OCI-LY7 (cell line): Measurements from ENCODE around the gene NRXN2. TPM values are rescaled to one million over a fixed set of nuclear protein-coding genes. Genes with fewer than 3 reads are reported as not detected.

Experiments
- BruUV-seq: library from RNA; stranded (reverse); fragments of 400-500 nt; replicated peaks from 2 replicates; lab custom pipeline; 2021; lab: Mats Ljungman, UMichigan
- CTCF ChIA-PET: fragments of 300-600 bp; sonication (Branson Sonifier 250); formaldehyde crosslinking; loops from one replicate; lab custom pipeline; 2022; ENCODE audit warnings: antibody characterized with exemption; ENCODE audit not compliant: unreplicated experiment; lab: Charles Lee
- POLR2A ChIA-PET: fragments of 300-600 bp; sonication (Branson Sonifier 250); formaldehyde crosslinking; loops from one replicate; lab custom pipeline; 2022; ENCODE audit warnings: antibody characterized with exemption; lab: Charles Lee
- DNase-seq: peaks from one replicate; pipeline ENCODE4 v3.0.0-alpha.2; 2015; ENCODE audit warnings: low spot score
- H2AFZ ChIP-seq: fragments of 200-600 bp; sonication (generic), shearing (Covaris generic); 2 replicates; pipeline ENCODE4 v1.6.1; 2014; ENCODE audit warnings: mild to moderate bottlenecking, antibody characterized with exemption, low read length, moderate library complexity
- H3K27ac ChIP-seq: fragments of 200-600 bp; sonication (generic); 2 replicates; pipeline ENCODE4 v1.5.1; 2014; ENCODE audit warnings: mixed run types, low read depth, mild to moderate bottlenecking, moderate library complexity, low read length, inconsistent platforms; ENCODE audit not compliant: poor library complexity, severe bottlenecking
- H3K36me3 ChIP-seq: fragments of 200-600 bp; sonication (generic); 2 replicates; pipeline ENCODE4 v1.6.1; 2014; ENCODE audit warnings: mild to moderate bottlenecking, antibody characterized with exemption, low read length, moderate library complexity, mixed read lengths; ENCODE audit not compliant: insufficient read depth
- H3K4me1 ChIP-seq: fragments of 200-600 bp; sonication (generic); 2 replicates; pipeline ENCODE4 v1.5.1; 2014; ENCODE audit warnings: mild to moderate bottlenecking, low read length; ENCODE audit not compliant: insufficient read depth, poor library complexity, severe bottlenecking
- H3K4me2 ChIP-seq: fragments of 200-600 bp; sonication (generic); 2 replicates; pipeline ENCODE4 v1.6.1; 2014; ENCODE audit warnings: mild to moderate bottlenecking, low read length
- H3K4me3 ChIP-seq: fragments of 200-600 bp; sonication (generic); 2 replicates; pipeline ENCODE4 v1.5.1; 2014; ENCODE audit warnings: mild to moderate bottlenecking, low read depth, low read length; ENCODE audit not compliant: poor library complexity, severe bottlenecking
- H3K79me2 ChIP-seq: fragments of 200-600 bp; sonication (generic); 2 replicates; pipeline ENCODE4 v1.6.1; 2016; ENCODE audit warnings: low read depth, mild to moderate bottlenecking, low read length, moderate library complexity, mixed read lengths; ENCODE audit not compliant: insufficient read depth
- H3K9me2 ChIP-seq: fragments of 200-600 bp; sonication (generic); 2 replicates; pipeline ENCODE4 v1.6.1; 2016; ENCODE audit warnings: mild to moderate bottlenecking, low read length, mixed read lengths; ENCODE audit not compliant: insufficient read depth
- H3K9me3 ChIP-seq: fragments of 200-600 bp; sonication (generic); 2 replicates; pipeline ENCODE4 v1.6.1; 2014; ENCODE audit warnings: mild to moderate bottlenecking, mixed run types, low read length, mixed read lengths
- H4K20me1 ChIP-seq: fragments of 200-600 bp; sonication (generic); 2 replicates; pipeline ENCODE4 v1.6.1; 2014; ENCODE audit warnings: mild to moderate bottlenecking, antibody characterized with exemption, low read length, moderate library complexity, mixed read lengths; ENCODE audit not compliant: insufficient read depth
- CTCF ChIP-seq: fragments of 200-600 bp; sonication (generic); conservative IDR thresholded peaks from 2 replicates; pipeline ENCODE4 v1.5.1; 2014; ENCODE audit warnings: mild to moderate bottlenecking, antibody characterized with exemption, low read length, moderate library complexity, mixed read lengths
- EZH2phosphoT487 ChIP-seq: fragments of 200-600 bp; sonication (generic); IDR thresholded peaks from 2 replicates; pipeline ENCODE4 v1.6.1; 2018; ENCODE audit warnings: low read depth, borderline replicate concordance, mild to moderate bottlenecking, mixed run types, antibody characterized with exemption, low read length, moderate library complexity, mixed read lengths
- intact Hi-C: fragments of 100-400 bp; cut with micrococcal nuclease; formaldehyde crosslinking; loops from one replicate; pipeline ENCODE4 v1.10.0; 2022; ENCODE audit not compliant: unreplicated experiment
- total RNA-seq, 2 experiments: library from RNA; depleted of rRNA in 1 of 2; stranded (reverse); fragments of >200 nt in 1 of 2; shearing (Covaris generic) in 1 of 2; gene quantifications; 2 replicates each; pipeline ENCODE4 v1.2.3, GENCODE V29; 2014 to 2022

The NRXN2 gene
- total RNA-seq, 2 experiments from 2014 or later: 2.4 to 3.3 TPM

DNA sequence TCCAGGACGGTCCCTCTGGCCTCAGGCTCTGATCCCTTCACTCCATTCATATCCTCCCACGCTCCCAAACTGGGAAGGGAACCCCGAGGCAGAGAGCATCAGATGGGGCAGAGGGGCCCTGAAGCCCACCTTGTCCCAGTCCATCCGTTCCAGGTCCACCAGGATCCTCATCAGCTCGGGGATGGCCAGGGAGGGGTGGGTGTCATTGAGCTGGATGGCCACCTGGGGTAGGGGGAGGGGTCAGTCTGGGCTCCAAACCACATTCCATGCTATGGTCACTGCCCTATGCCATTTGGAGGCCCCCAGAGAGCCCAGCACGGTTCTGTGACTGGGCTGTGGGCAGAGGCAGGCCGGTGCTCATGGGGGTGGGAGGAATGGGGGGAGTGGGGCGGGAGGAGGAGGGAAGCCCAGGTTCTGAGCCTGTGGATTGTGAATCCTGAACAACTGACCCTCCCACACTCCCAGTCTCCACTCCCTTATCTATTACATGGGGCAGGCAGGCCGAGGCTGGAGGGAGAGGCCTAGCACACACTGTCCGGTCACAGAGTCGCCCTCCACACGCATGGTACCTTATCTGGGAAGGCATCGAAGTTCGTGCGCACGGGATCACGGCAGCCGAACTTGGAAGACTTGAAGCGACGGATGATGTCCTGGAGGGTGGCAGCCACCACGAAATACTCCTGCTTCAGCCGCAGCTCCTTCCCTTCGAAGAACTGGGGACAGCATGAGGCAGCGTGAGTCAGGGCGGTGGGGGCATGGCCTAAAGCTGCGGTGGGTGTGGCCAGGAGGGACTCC lies 31.3 kb upstream of the NRXN2 start:
- no peaks in the 10 kb centered on the region for H3K9me2 ChIP-seq
- H2AFZ ChIP-seq: no peak overlapping the region
- no TSS peak for BruUV-seq
- no peak overlapping the region for H3K4me2 ChIP-seq
- TF ChIP-seq CTCF: no peak
- no peak for TF ChIP-seq EZH2phosphoT487
- H3K9me3 ChIP-seq: no peaks in the 10 kb centered on the region
- no peaks in the 10 kb centered on the region for H3K79me2 ChIP-seq
- no peaks in the 10 kb centered on the region for H4K20me1 ChIP-seq
- H3K36me3 ChIP-seq: no peaks in the 10 kb centered on the region
- POLR2A ChIA-PET: interaction anchor here (0.6 kb wide), 1 partner anchor 28 kb away, joined by 3 read pairs; no protein-coding TSS in a partner anchor
- intact Hi-C loops: no loop called here
- peaks cover 5% of the 10 kb centered on the region for H3K4me1 ChIP-seq
- no peak for DNase-seq
- CTCF ChIA-PET: no interaction called here
- H3K27ac ChIP-seq: no peak overlapping the region
- no peak overlapping the region for H3K4me3 ChIP-seq

- BruUV-seq: no TSS peak
- CTCF ChIA-PET: no interaction called here
- DNase-seq: no peak
- Histone ChIP-seq H2AFZ (no peak overlapping the region), H3K36me3 (no peaks in the 10 kb centered on the region), H3K9me3 (no peaks in the 10 kb centered on the region), H3K9me2 (no peaks in the 10 kb centered on the region), H3K79me2 (no peaks in the 10 kb centered on the region), H4K20me1 (no peaks in the 10 kb centered on the region), H3K27ac (no peak overlapping the region), H3K4me2 (no peak overlapping the region), H3K4me1 (peaks cover 5% of the 10 kb centered on the region), H3K4me3 (no peak overlapping the region)
- intact Hi-C loops: no loop called here
- POLR2A ChIA-PET: interaction anchor here (0.6 kb wide), 1 partner anchor 28 kb away, joined by 3 read pairs; no protein-coding TSS in a partner anchor
- TF ChIP-seq EZH2phosphoT487 (no peak), CTCF (no peak)
Observed at GRCh38 chr11:64753380-64754123, 30.6 kb upstream of the NRXN2 start.
